ENCODE data around the gene FBXO3. TPM values are rescaled to one million over a fixed set of nuclear protein-coding genes. Genes with fewer than 3 reads are reported as not detected.

FBXO3 gene
- total and polyA plus RNA-seq, 9 of the 15 experiments (the other 6 are each of a cell fraction or from before 2014, with no cell fraction given): 11.6 to 59.3 (median 29.2) TPM

DNA sequence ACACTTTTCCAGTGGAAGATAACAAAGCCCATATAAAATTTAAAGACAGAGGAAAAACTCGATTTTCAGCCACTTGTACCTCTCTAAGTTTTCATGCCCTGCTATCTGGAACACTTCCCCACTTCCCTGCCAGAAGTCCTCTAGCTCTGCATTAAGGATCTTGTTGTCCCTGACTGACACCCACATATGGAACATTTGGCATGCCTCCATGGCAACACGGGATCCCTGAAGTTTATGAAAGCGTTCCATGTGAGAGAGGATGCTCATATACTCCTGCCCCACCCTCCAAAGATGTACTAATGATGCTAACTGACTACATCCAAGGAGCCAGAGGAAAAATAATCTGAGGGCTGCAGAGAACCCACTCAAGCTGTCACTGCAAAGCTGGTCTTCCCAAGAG lies 64.9 kb downstream of the FBXO3 start:
- Histone ChIP-seq H3K9me1 (ENCODE audit: control insufficient read depth, insufficient read depth, low read length) (peaks cover 4% of the 10 kb centered on the region), H4K20me1 (replicated peaks; ENCODE audit: control insufficient read depth, insufficient read depth, low read length) (no peaks in the 10 kb centered on the region), H3K9me3 (replicated peaks; ENCODE audit: control insufficient read depth, insufficient read depth, low read depth, low read length) (no peaks in the 10 kb centered on the region), H3K9ac (ENCODE audit: insufficient read depth in 1 of 2, low read depth in 2 of 2, low read length in 2 of 2) (no peak overlapping the region), H3K4me3 (no peak overlapping the region), H3K4me1 (replicated peaks in 1 of 2; ENCODE audit: control insufficient read depth in 2 of 2, insufficient read depth in 2 of 2, low read length in 2 of 2) (peaks cover 0 to 4% of the 10 kb centered on the region in 2 experiments; a peak in 3 of 5 replicates), H3K79me2 (ENCODE audit: control insufficient read depth, insufficient read depth, low read length) (peaks cover 11% of the 10 kb centered on the region; the same call in 1 of the 3 replicates), H3K36me3 (ENCODE audit: control insufficient read depth, insufficient read depth, low read length) (peaks cover 84% of the 10 kb centered on the region), H3K27ac (ENCODE audit: extremely low read depth, low read depth, low read length) (no peak overlapping the region), H3K27me3 (ENCODE audit: control insufficient read depth in 2 of 2, insufficient read depth in 2 of 2, low read length in 2 of 2) (no peaks in the 10 kb centered on the region), H3K4me2 (ENCODE audit: insufficient read depth, low read length) (no peak overlapping the region), H2AFZ (ENCODE audit: low read depth, low read length) (no peak overlapping the region)
- ChIA-PET CTCF (ENCODE audit: low intra/inter-chr PET ratio) (no interaction called here), POLR2A (interaction anchor here (0.7 to 2.2 kb wide), 4 partner anchors 8 to 530 kb away, joined by 3 to 6 read pairs (median 3); no protein-coding TSS in a partner anchor)
- TF ChIP-seq TAF9B (IDR thresholded peaks at IDR 0.05; ENCODE audit: partially characterized antibody) (no peak), ZBTB5 (IDR thresholded peaks at IDR 0.05) (no peak), ELK3 (CRISPR knock-in tag; IDR thresholded peaks at IDR 0.05) (no peak), XRCC3 (IDR thresholded peaks at IDR 0.05) (no peak), XRCC4 (IDR thresholded peaks at IDR 0.05; ENCODE audit: extremely low read depth, insufficient read depth, insufficient read length) (no peak), ZNF444 (CRISPR knock-in tag; IDR thresholded peaks at IDR 0.05) (no peak)
- ATAC-seq (no peak), FAIRE-seq (no peak), DNase-seq (ENCODE audit: extremely low read depth in 1 of 4, low spot score in 3 of 4) (no peak)
- 61% methylated on average over 3 of the region's 3 CpGs for WGBS (ENCODE audit: insufficient coverage, low coverage, missing lambda C conversion rate)
- intact Hi-C loops (cut with micrococcal nuclease) (no loop called here), in situ Hi-C loops (cut with MboI) (no loop called here)
- BruUV-seq (replicated peaks): TSS peak; percentile 20
